GM21528 (cell line): ENCODE measurements around the gene VWA2.
A peak's percentile ranks its signal among the peaks of the same experiment; 100 is the strongest.

ENCODE experiments used
- ATAC-seq: cut with Tn5 transposase; IDR thresholded peaks from one replicate; pipeline ENCODE4 v1.9.1; 2021; ENCODE audit warnings: mild to moderate bottlenecking, moderate library complexity; ENCODE audit not compliant: unreplicated experiment, low FRiP score

Gene VWA2

GRCh38 chr10:114291516-114291915 is 52.5 kb downstream of the VWA2 start:
- no peak for ATAC-seq

DNA sequence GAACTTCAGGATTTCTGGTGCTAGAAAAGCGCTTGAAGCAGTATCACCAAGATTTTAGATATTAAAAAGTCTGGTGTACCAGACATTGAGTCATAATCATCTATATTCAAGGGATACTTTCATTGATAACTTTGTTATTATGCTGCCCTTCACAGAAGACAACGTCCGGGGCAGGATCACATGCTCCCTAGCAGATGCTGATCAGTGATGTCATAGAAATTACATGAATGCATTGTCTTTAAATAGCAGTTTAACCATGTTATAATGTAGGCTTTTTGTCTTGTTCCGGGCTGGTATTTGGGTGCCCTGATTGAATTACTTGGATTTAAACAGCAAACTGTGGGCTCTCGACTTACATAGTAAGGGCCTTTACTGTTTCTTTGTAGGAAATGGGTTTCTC is 54.0 kb downstream of the VWA2 start:
- ATAC-seq: no peak

DNA sequence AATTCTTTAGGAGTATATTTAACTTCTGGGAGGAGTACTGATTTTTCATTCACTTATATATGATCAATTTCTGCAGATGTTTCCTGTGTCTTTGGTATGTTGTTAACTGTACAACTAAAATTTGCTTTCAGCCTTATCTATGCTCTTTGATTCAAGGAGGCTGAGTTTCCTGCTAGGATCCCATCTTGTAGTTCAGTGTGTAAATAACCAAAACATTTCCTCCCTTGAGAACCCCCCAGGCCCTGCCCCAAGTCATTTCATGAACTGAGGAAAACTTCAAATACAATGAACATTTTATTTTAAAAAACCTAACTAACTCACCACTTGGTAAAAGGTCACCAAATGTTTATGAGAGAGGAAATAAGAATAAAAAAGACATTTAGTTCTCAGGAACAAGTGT is 55.5 kb downstream of the VWA2 start:
- ATAC-seq: no peak

- no peak for ATAC-seq
Measured at GRCh38 chr10:114295393-114295792, 56.3 kb downstream of the VWA2 start.

DNA sequence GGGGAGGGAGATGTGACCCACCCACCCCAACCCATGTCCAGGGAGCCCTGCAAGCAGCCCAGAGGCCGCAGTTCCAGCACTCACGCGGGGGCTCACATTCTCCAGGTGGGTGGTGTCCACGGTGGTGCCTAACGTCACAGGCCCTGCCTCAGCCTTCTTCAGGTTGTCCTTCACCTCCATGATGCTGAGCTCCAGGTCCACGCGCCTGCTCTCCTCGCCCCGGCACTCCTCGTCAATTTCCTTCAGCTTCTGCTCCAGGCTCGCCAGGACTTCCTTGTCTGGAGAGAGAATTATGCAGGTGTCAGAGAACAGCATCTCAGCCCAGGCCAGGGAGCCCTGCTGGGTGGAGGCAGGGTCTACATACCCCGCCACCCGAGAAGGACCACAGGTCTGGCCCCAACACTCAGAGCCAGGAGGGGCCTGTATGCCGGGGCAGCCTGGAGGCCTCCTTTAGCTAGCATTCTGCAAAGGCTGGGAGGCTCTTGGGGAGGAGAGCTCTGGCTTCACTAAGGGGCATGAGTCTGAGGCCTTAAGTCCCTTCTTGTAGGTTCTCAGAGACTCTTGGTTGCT is 58.2 kb downstream of the VWA2 start:
- ATAC-seq: no peak

GRCh38 chr10:114300036-114300645 is 61.1 kb downstream of the VWA2 start:
- ATAC-seq: no peak

GRCh38 chr10:114301177-114301576 is 62.1 kb downstream of the VWA2 start:
- ATAC-seq: no peak

DNA sequence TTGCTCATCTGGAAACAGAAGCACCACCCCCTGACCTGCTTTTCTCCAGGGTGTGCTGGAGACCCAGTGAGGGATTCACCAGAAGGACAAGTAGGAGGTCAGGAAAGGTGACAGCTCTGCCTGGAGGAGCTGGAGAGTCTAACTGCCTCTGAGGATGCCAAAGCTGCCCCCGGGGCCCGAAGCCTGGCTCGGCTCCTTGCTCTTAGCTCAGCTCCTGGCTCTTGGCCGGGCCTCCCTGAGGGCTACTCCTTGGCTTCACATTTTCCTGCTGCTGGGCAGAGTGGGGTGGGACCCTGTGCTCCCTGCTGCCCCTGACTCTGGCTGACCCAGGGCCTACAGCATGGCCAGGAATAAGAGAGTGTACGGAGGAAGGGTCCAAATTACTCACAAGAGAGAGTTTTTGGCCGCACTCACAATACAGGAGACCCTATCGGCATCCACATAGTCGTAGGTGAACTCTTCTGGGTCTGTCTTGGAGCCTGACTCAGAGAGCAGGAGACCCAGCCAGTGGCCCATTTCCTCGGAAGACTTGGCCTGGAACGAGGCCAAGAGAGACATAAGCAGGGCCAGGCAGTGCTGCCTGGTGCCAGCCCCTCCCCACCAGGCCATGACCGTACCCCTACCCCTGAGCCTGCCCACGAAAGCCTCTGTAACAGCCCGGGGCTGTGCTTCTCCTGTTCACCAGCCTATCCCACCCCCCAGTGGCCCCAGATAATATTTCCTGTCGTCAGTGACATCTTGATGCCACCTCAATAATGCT is 63.1 kb downstream of the VWA2 start:
- no peak for ATAC-seq

DNA sequence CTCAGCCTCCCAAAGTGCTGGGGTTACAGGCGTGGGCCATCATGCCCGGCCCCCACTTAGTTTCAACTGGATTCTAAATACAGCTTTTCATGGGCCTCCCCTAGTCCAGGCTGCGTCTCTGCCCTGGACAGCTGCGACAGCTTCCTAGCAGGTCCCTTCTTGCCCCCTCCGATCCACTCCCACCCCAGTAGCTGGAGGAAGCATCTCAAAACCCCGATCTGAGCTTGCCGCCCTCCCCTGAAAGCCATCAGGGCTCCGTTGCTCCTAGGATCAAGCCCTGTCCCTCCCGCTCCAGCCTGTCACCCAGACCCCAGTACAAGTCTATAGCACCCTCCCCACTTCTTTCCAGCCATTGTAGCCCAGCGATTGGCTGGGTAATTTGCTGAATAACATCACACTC is 64.5 kb downstream of the VWA2 start:
- peak; percentile 3 for ATAC-seq

GRCh38 chr10:114304017-114304570 is 65.0 kb downstream of the VWA2 start:
- peak; percentile 89 for ATAC-seq

DNA sequence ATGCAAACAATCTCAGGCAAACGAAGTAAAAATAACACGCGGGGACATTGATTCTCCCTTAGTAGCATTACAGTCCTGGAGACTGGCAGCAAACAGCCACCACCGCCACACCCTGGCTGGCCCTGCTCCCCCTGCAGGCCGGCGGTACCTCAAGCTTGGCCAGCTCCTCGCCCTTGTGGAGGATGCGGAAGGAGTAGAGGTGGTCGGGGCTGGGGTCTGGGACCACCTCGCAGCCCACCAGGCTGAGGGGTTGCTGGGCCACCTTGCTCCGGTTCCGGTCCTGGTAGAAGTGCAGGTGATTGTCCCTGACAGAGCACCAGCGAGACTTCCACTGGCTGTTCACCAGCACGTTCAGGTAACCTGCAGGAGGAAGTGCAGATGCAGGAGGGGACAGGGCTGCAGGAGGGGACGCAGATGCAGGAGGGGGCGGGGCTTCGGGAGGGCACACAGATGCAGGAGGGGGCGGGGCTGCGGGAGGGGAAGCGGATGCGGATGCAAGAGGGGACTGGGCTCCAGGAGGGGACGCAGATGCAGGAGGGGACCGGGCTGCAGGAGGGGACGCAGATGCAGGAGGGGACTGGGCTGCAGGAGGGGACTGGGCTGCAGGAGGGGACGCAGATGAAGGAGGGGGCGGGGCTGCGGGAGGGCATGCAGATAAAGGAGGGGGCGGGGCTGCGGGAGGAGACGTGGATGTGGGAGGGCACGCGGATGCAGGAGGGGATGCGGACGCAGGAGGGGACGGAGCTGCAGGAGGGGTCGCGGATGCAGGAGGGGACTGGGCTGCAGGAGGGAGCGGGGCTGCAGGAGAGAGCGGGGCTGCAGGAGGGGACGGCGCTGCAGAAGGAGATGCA is 65.7 kb downstream of the VWA2 start:
- ATAC-seq: peak; percentile 63

- no peak for ATAC-seq
Measured at GRCh38 chr10:114305521-114305925, 66.5 kb downstream of the VWA2 start.

DNA sequence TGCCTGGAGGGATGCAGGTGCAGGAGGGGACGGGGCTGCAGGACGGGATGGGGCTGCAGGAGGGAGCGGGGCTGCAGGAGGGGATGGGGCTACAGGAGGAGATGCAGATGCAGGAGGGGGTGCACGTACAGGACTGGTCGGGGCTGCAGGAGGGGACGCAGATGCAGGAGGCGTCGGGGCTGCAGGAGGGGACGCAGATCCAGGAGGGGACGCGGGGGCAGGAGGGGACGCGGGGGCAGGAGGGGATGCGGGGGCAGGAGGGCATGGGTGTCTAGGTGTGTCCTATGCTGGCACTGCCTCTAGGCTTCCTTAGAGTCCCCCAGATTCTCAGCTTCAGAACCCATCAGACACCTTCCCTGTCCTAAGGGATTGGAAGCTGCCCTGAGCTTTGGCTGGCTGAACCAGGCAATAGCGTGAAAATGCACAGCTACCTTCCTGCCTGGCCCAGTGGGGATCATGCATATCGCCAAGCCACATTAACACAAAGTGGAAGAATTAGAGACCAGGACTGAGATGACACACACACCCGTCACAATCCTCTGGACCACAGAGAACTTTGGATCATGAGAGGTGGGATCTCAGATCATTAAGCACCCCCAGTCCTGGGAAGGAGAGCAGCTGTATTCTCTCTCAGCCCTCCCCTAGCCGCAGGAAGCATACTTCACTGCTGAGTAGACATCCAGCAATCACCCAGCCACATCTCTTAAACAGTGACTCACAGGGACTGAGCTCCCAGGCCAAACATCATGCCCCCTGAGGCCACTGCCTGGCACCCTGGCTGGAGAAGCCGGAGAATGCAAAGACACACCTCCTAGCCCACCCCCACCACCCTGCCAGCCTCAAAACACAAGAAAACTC is 67.3 kb downstream of the VWA2 start:
- no peak for ATAC-seq

DNA sequence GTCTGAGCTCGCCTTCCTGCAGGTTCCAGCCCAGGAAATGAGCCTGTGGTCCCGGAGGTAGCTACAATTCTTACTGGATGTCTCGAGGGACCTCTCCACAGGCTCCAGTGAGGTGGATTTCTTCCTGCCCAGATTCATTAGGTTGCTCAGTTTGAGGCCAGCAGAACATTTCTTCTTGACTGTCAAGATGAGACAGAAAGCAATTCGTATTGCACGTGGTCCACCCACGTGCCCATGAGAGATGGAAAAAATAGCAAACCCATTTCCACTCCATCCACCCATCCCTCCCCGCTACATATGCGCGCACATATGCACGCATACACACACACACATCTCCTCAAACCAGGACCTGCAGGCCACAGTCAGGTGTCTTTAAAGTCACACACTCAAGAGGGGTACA is 68.7 kb downstream of the VWA2 start:
- no peak for ATAC-seq

- no peak for ATAC-seq
Measured at GRCh38 chr10:114308531-114309363, 69.7 kb downstream of the VWA2 start.

GRCh38 chr10:114309364-114309651 is 70.3 kb downstream of the VWA2 start:
- ATAC-seq: no peak

DNA sequence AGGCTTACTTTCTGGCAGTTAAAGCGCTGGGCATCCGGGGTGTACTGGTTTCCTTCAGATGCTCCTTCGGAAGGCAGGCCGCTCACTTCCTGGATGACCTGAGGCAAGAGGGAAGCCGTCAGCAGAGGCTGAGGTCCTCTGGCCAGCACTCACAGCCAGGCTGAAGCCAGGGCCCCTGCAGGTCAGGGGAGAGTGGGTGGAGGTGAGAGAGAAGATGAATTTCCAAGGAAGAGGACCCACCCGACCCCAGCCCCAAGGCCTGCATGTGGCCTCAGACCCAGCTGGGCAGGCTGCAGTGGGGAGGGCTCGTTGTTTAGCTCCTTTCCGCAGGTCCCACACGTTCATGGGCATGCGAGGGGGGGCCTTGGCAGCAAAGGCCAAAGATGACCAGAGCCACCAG is 71.3 kb downstream of the VWA2 start:
- no peak for ATAC-seq

GRCh38 chr10:114311023-114311422 is 72.0 kb downstream of the VWA2 start:
- ATAC-seq: no peak

DNA sequence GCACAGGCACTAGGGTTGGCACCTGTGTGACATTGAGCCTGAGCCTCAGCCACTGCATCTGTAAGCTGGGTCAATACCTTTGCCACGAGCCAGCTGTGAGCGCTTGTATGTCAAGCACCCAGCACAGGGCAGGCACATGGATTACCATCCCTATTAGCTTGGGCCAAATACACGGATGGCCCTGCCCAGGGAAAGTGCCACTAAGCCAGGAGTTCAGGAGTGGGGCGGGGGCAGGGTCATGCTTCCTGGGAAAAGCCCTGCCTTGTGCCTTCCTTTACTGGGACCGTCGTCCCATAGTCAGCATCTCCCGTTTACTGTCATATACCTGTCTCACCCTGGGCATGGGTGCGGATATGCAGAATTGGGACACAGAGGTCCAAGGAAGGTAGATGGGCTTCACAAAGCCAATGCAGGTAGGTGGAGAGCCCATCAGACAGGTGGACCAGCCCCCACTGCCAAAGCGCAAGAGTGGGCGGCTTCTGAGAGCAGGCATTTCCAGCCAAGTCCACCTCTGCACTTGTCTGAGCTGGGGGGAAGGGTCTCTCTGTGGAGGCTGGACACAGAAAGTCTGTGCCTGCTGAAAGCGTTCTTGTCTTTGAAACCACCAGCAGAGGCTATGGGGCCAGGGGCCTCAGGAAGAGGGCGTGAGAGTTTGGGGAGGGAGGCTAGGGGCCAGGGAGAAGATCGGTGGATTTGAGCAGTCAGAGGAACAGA is 72.6 kb downstream of the VWA2 start:
- ATAC-seq: no peak
